H1 (cell line): ENCODE data around the gene NIFK. TPM values are rescaled to one million over a fixed set of nuclear protein-coding genes. Genes with fewer than 3 reads are reported as not detected.

Experiments used
- CTCF ChIA-PET: fragments of 300-600 bp; sonication (Branson Sonifier 250); formaldehyde crosslinking; loops from one replicate; lab custom pipeline; 2021; ENCODE audit not compliant: partially characterized antibody; lab: Charles Lee
- POLR2A ChIA-PET: fragments of 300-600 bp; sonication (Branson Sonifier 250); formaldehyde crosslinking; loops from one replicate; lab custom pipeline; 2021; ENCODE audit warnings: inconsistent platforms; ENCODE audit not compliant: partially characterized antibody; lab: Charles Lee
- DNase-seq, 2 experiments: peaks; one replicate each; pipeline versions ENCODE4 v3.0.0 to v3.0.0-alpha.2; 2010 to 2022; ENCODE audit warnings: low spot score in 2 of 2, low read depth in 1 of 2, mixed read lengths in 1 of 2
- FAIRE-seq: peaks from 2 replicates; lab custom pipeline; 2011; peaks lifted over from hg19 to GRCh38; lab: Jason Lieb, UNC
- H2AFZ ChIP-seq: 2 replicates; pipeline ENCODE4 v1.8.1; 2012; ENCODE audit warnings: low read length, inconsistent platforms
- H2AK5ac ChIP-seq: 2 replicates; pipeline ENCODE4 v1.6.1; 2013; ENCODE audit warnings: low read depth, low read length
- H2BK120ac ChIP-seq: replicated peaks from 2 replicates; pipeline ENCODE3; 2013; ENCODE audit warnings: low read depth, low read length, inconsistent platforms
- H2BK12ac ChIP-seq: 2 replicates; pipeline ENCODE4 v1.6.1; 2013; ENCODE audit warnings: low read depth, low read length
- H2BK15ac ChIP-seq: 2 replicates; pipeline ENCODE4 v1.6.1; 2013; ENCODE audit warnings: low read length
- H2BK20ac ChIP-seq: 2 replicates; pipeline ENCODE4 v1.6.1; 2013; ENCODE audit warnings: low read length
- H2BK5ac ChIP-seq: 2 replicates; pipeline ENCODE4 v1.6.1; 2013; ENCODE audit warnings: low read depth, low read length
- H3K14ac ChIP-seq: 2 replicates; pipeline ENCODE4 v1.6.1; 2013; ENCODE audit warnings: inconsistent platforms; ENCODE audit not compliant: insufficient read length
- H3K18ac ChIP-seq: 2 replicates; pipeline ENCODE4 v1.6.1; 2013; ENCODE audit warnings: low read length; ENCODE audit errors: extremely low read depth
- H3K23ac ChIP-seq: 2 replicates; pipeline ENCODE4 v1.6.1; 2013; ENCODE audit warnings: inconsistent platforms; ENCODE audit not compliant: insufficient read length
- H3K23me2 ChIP-seq: 2 replicates; pipeline ENCODE4 v1.6.1; 2013; ENCODE audit warnings: low read depth, low read length
- H3K27ac ChIP-seq: 2 replicates; pipeline ENCODE4 v1.6.1; 2011; ENCODE audit warnings: low read depth, low read length, inconsistent platforms
- H3K27me3 ChIP-seq, 4 experiments: replicated peaks in 1 of 4; 1 replicate in 1 of 4; 2 replicates in 3 of 4; pipeline versions ENCODE4 v1.6.1 to v1.8.1; 2011 to 2013; ENCODE audit warnings: low read length in 3 of 4, mild to moderate bottlenecking in 3 of 4, inconsistent platforms in 2 of 4, mixed read lengths in 2 of 4, moderate library complexity in 1 of 4; ENCODE audit not compliant: control insufficient read depth in 3 of 4, insufficient read depth in 3 of 4; ENCODE audit errors: extremely low read depth in 1 of 4
- H3K36me3 ChIP-seq, 4 experiments: 2 replicates each; pipeline versions ENCODE4 v1.6.1 to v1.8.1; 2011 to 2013; ENCODE audit warnings: mild to moderate bottlenecking in 4 of 4, low read length in 3 of 4, moderate library complexity in 2 of 4, control low read depth in 1 of 4, inconsistent platforms in 1 of 4; ENCODE audit not compliant: insufficient read depth in 4 of 4, control insufficient read depth in 2 of 4
- H3K4ac ChIP-seq: replicated peaks from 2 replicates; pipeline ENCODE3; 2013; ENCODE audit warnings: low read length, low read depth, mixed read lengths, inconsistent platforms; ENCODE audit not compliant: insufficient read length
- H3K4me1 ChIP-seq, 4 experiments: replicated peaks in 1 of 4; 1 replicate in 1 of 4; 2 replicates in 3 of 4; pipeline versions ENCODE4 v1.6.1 to v1.8.1; 2011 to 2013; ENCODE audit warnings: low read length in 3 of 4, inconsistent platforms in 2 of 4, mixed read lengths in 1 of 4; ENCODE audit not compliant: insufficient read depth in 4 of 4, control insufficient read depth in 3 of 4
- H3K4me2 ChIP-seq, 2 experiments: 2 replicates each; pipeline versions ENCODE4 v1.6.1 to v1.8.1; 2011 to 2013; ENCODE audit warnings: low read depth in 2 of 2, low read length in 2 of 2, control low read depth in 1 of 2, inconsistent platforms in 1 of 2, mild to moderate bottlenecking in 1 of 2; ENCODE audit not compliant: insufficient read depth in 1 of 2
- H3K4me3 ChIP-seq, 4 experiments: fragments of 200-600, 300-600 bp in 1 of 4; sonication (generic), shearing (Covaris generic), sonication (Bioruptor Twin) in 1 of 4; 2 replicates each; pipeline versions ENCODE4 v1.5.1 to v1.8.1; 2011 to 2016; ENCODE audit warnings: low read length in 4 of 4, low read depth in 3 of 4, control low read depth in 2 of 4, inconsistent platforms in 2 of 4, mild to moderate bottlenecking in 2 of 4, mixed read lengths in 1 of 4, moderate library complexity in 1 of 4; ENCODE audit not compliant: insufficient read depth in 2 of 4; ENCODE audit errors: extremely low read depth in 1 of 4
- H3K56ac ChIP-seq: replicated peaks from 2 replicates; pipeline ENCODE3; 2013; ENCODE audit warnings: low read depth, mild to moderate bottlenecking, mixed read lengths, low read length, inconsistent platforms; ENCODE audit not compliant: insufficient read length
- H3K79me1 ChIP-seq: 2 replicates; pipeline ENCODE4 v1.6.1; 2013; ENCODE audit warnings: low read depth, low read length, control low read depth
- H3K79me2 ChIP-seq, 2 experiments: 2 replicates each; pipeline versions ENCODE4 v1.6.1 to v1.8.1; 2012 to 2013; ENCODE audit warnings: low read length in 2 of 2, mild to moderate bottlenecking in 2 of 2, inconsistent platforms in 1 of 2; ENCODE audit not compliant: insufficient read depth in 2 of 2, control insufficient read depth in 1 of 2
- H3K9ac ChIP-seq, 4 experiments: replicated peaks in 1 of 4; 1 replicate in 1 of 4; 2 replicates in 3 of 4; pipeline versions ENCODE4 v1.6.1 to v1.8.1; 2011 to 2013; ENCODE audit warnings: low read depth in 3 of 4, low read length in 3 of 4, control low read depth in 2 of 4, mild to moderate bottlenecking in 2 of 4, moderate library complexity in 2 of 4, inconsistent platforms in 1 of 4; ENCODE audit errors: extremely low read depth in 1 of 4
- H3K9me3 ChIP-seq, 2 experiments: 2 replicates each; pipeline versions ENCODE4 v1.6.1 to v1.8.1; 2012 to 2013; ENCODE audit warnings: mild to moderate bottlenecking in 2 of 2, moderate library complexity in 2 of 2, control low read depth in 1 of 2, inconsistent platforms in 1 of 2, low read depth in 1 of 2, low read length in 1 of 2, mixed read lengths in 1 of 2; ENCODE audit not compliant: insufficient read depth in 2 of 2
- H4K20me1 ChIP-seq, 2 experiments: replicated peaks in 1 of 2; 2 replicates each; pipeline versions ENCODE3 to v1.8.1; 2011 to 2013; ENCODE audit warnings: inconsistent platforms in 2 of 2, low read length in 2 of 2, mild to moderate bottlenecking in 1 of 2; ENCODE audit not compliant: insufficient read depth in 2 of 2, control insufficient read depth in 1 of 2
- H4K5ac ChIP-seq: 2 replicates; pipeline ENCODE4 v1.6.1; 2013; ENCODE audit warnings: low read length, low read depth, mixed read lengths, inconsistent platforms; ENCODE audit not compliant: insufficient read length
- H4K8ac ChIP-seq: 2 replicates; pipeline ENCODE4 v1.8.0; 2013; ENCODE audit warnings: mild to moderate bottlenecking, moderate library complexity, low read length, inconsistent platforms; ENCODE audit not compliant: insufficient read depth; ENCODE audit errors: extremely low read depth
- H4K91ac ChIP-seq: replicated peaks from 2 replicates; pipeline ENCODE3; 2013; ENCODE audit warnings: low read length, mixed read lengths, inconsistent platforms; ENCODE audit not compliant: insufficient read length
- EZH2 ChIP-seq: fragments of 200-600 bp; sonication (generic); IDR thresholded peaks from 2 replicates; pipeline ENCODE4 v1.7.1; 2012; ENCODE audit warnings: low read depth, mild to moderate bottlenecking, moderate library complexity, low read length, inconsistent platforms; ENCODE audit not compliant: severe bottlenecking
- WGBS, 2 experiments: shearing (Covaris generic) in 1 of 2; methylation state at CpG; one replicate each; pipeline versions ENCODE4 v1.1.6 to v1.1.7; 2013 to 2015; ENCODE audit warnings: low lambda C conversion rate in 2 of 2, mixed read lengths in 2 of 2, inconsistent platforms in 1 of 2, low coverage in 1 of 2, missing lambda C conversion rate in 1 of 2; ENCODE audit not compliant: insufficient replicate concordance in 2 of 2, insufficient coverage in 1 of 2, insufficient read length in 1 of 2; ENCODE audit errors: extremely low coverage in 1 of 2, missing lambda C conversion rate in 1 of 2; 5-methylcytosine and 5-hydroxymethylcytosine counted together
- polyA plus RNA-seq, 7 experiments: library from polyadenylated mRNA; depleted of rRNA in 3 of 7; stranded (reverse) in 5 of 7; unstranded in 2 of 7; fragments of >200 nt in 5 of 7; fragments of 200-250 nt in 2 of 7; gene quantifications; 1 replicate in 5 of 7; 2 replicates in 1 of 7; 4 replicates in 1 of 7; pipeline versions ENCODE4 v1.2.1 to v1.2.3, GENCODE V29; 2011 to 2013; ENCODE audit warnings: missing spikeins in 2 of 7, mixed read lengths in 2 of 7
- total RNA-seq: library from RNA; stranded (reverse); fragmentation: NEBNext Ultra II Directional; extraction: Animal tissue kit (Norgen Biotek cat#: 25700); gene quantifications from 2 replicates; pipeline ENCODE4 v1.2.1, GENCODE V29; 2021

NIFK gene
- total and polyA plus RNA-seq, 2 of the 8 experiments (the other 6 are each of a cell fraction or from before 2014, with no cell fraction given) = 24.4 to 117 TPM

GRCh38 chr2:121722479-121722878 lies 14.2 kb downstream of the NIFK start:
- CTCF ChIA-PET = interaction anchor here (1.5 kb wide), 1 partner anchor 12 kb away, joined by 4 read pairs; no protein-coding TSS in a partner anchor
- Histone ChIP-seq H4K20me1 (no peaks in the 10 kb centered on the region), H3K56ac (no peak overlapping the region), H2AFZ (no peak overlapping the region), H3K4me1 (no peaks in the 10 kb centered on the region), H4K5ac (no peak overlapping the region), H2AK5ac (no peak overlapping the region), H3K9ac (no peak overlapping the region), H2BK20ac (no peak overlapping the region), H2BK15ac (no peak overlapping the region), H3K79me2 (no peaks in the 10 kb centered on the region), H3K18ac (no peak overlapping the region), H3K4me3 (no peak overlapping the region), H3K27ac (no peak overlapping the region), H2BK5ac (no peak overlapping the region), H2BK120ac (no peak overlapping the region), H4K8ac (no peak overlapping the region), H3K14ac (no peak overlapping the region), H2BK12ac (no peak overlapping the region), H3K27me3 (no peaks in the 10 kb centered on the region), H3K23me2 (no peaks in the 10 kb centered on the region), H3K4me2 (no peak overlapping the region), H4K91ac (no peak overlapping the region), H3K36me3 (peaks cover 2 to 10% (median 5%) of the 10 kb centered on the region in 4 experiments; a peak in 5 of 8 replicates), H3K9me3 (no peaks in the 10 kb centered on the region), H3K23ac (no peak overlapping the region), H3K4ac (no peak overlapping the region), H3K79me1 (no peaks in the 10 kb centered on the region)
- POLR2A ChIA-PET = no interaction called here
- 93% methylated on average over 5 of the region's 5 CpGs; no CpG with 5 or more reads in 1 of the 2 experiments for WGBS, 2 experiments
- DNase-seq = no peak
- TF ChIP-seq EZH2 = no peak
- FAIRE-seq = no peak
